ENCODE results near the gene ADGRE2. TPM values are rescaled to one million over a fixed set of nuclear protein-coding genes. Genes with fewer than 3 reads are reported as not detected.
"Not testable (repeated sequence)": the region's sequence is repeated elsewhere in the genome, so short reads cannot be mapped to it uniquely, and the experiment has no call there.

ADGRE2 gene
- polyA plus RNA-seq, 3 donors = 13.1 to 91.1 (median 47.6) TPM

- Histone ChIP-seq H3K4me1 (ENCODE audit: control insufficient read depth in 1 of 2, insufficient read depth in 2 of 2, low read length in 2 of 2) (peaks cover 6 to 12% of the 10 kb centered on the region in 2 donors), H3K4me3 (replicated peaks in 1 of 3; ENCODE audit: low read depth in 2 of 3, low read length in 3 of 3) (no peak overlapping the region), H3K9me3 (replicated peaks in 1 of 2; ENCODE audit: control insufficient read depth in 1 of 2, insufficient read depth in 1 of 2, low read length in 2 of 2) (no peaks in the 10 kb centered on the region), H3K4me2 (replicated peaks; ENCODE audit: extremely low read depth, low read length, poor library complexity, severe bottlenecking) (no peak overlapping the region), H3K27ac (ENCODE audit: low read depth in 1 of 2, low read length in 2 of 2) (no peak overlapping the region), H3K27me3 (ENCODE audit: control insufficient read depth in 2 of 2, insufficient read depth in 2 of 2, low read length in 2 of 2) (no peaks in the 10 kb centered on the region), H3K9ac (ENCODE audit: insufficient read depth, low read length, poor library complexity, severe bottlenecking) (no peak overlapping the region), H3K79me2 (ENCODE audit: insufficient read depth, low read length) (peaks cover 4% of the 10 kb centered on the region), H3K36me3 (replicated peaks in 1 of 2; ENCODE audit: control insufficient read depth in 1 of 2, insufficient read depth in 2 of 2, low read length in 2 of 2) (peaks cover 89 to 97% of the 10 kb centered on the region in 2 donors), H2AFZ (ENCODE audit: insufficient read depth, low read depth, low read length, poor library complexity, severe bottlenecking) (no peak overlapping the region), H4K20me1 (ENCODE audit: insufficient read depth, low read length) (peaks cover 100% of the 10 kb centered on the region)
- intact Hi-C loops (cut with micrococcal nuclease) = no loop called here
- no peak overlapping the region for H3K4me3 Mint-ChIP-seq
- H3K9me3 Mint-ChIP-seq = peaks cover 0 to 8% (median 5%) of the 10 kb centered on the region in 7 donors
- 100% methylated on average over 2 of the region's 2 CpGs for WGBS (ENCODE audit: insufficient coverage)
- H3K27me3 Mint-ChIP-seq (ENCODE audit: low read depth in 3 of 3) = peaks cover 2 to 3% (median 2%) of the 10 kb centered on the region in 3 donors
- H3K36me3 Mint-ChIP-seq = peaks cover 87 to 97% of the 10 kb centered on the region in 2 donors
- no peak for DNase-seq
- no peak for TF ChIP-seq CTCF (IDR thresholded peaks at IDR 0.05)
- H3K27ac Mint-ChIP-seq = no peak overlapping the region
- peaks cover 27% of the 10 kb centered on the region for H3K4me1 Mint-ChIP-seq
Measured at GRCh38 chr19:14767466-14767971, 10.8 kb downstream of the ADGRE2 start.

GRCh38 chr19:14765841-14766240 lies 12.5 kb downstream of the ADGRE2 start:
- peaks cover 21% of the 10 kb centered on the region for H3K4me1 Mint-ChIP-seq
- intact Hi-C loops (cut with micrococcal nuclease); H3K9me3 ChIP-seq (replicated peaks in 1 of 2; ENCODE audit: control insufficient read depth in 1 of 2, insufficient read depth in 1 of 2, low read length in 2 of 2); H3K4me3 Mint-ChIP-seq; H3K4me3 ChIP-seq (replicated peaks in 1 of 3; ENCODE audit: low read depth in 2 of 3, low read length in 3 of 3); H3K27ac ChIP-seq (ENCODE audit: low read depth in 1 of 2, low read length in 2 of 2); H3K79me2 ChIP-seq (ENCODE audit: insufficient read depth, low read length); H3K27me3 ChIP-seq (ENCODE audit: control insufficient read depth in 2 of 2, insufficient read depth in 2 of 2, low read length in 2 of 2); H3K9ac ChIP-seq (ENCODE audit: insufficient read depth, low read length, poor library complexity, severe bottlenecking); H3K9me3 Mint-ChIP-seq; H3K27me3 Mint-ChIP-seq (ENCODE audit: low read depth in 3 of 3); H2AFZ ChIP-seq (ENCODE audit: insufficient read depth, low read depth, low read length, poor library complexity, severe bottlenecking); H3K4me2 ChIP-seq (replicated peaks; ENCODE audit: extremely low read depth, low read length, poor library complexity, severe bottlenecking); DNase-seq: not testable (repeated sequence)
- peak overlapping the region in 3 of 7 donors; percentile 2 to 74 (median 26) for H3K27ac Mint-ChIP-seq
- Histone ChIP-seq H3K36me3 (replicated peaks in 1 of 2; ENCODE audit: control insufficient read depth in 1 of 2, insufficient read depth in 2 of 2, low read length in 2 of 2) (peaks cover 87 to 98% of the 10 kb centered on the region in 2 donors), H4K20me1 (ENCODE audit: insufficient read depth, low read length) (peaks cover 100% of the 10 kb centered on the region), H3K4me1 (ENCODE audit: control insufficient read depth in 1 of 2, insufficient read depth in 2 of 2, low read length in 2 of 2) (peaks cover 6 to 12% of the 10 kb centered on the region in 2 donors)
- peaks cover 87 to 98% of the 10 kb centered on the region in 2 donors for H3K36me3 Mint-ChIP-seq
- WGBS (ENCODE audit: insufficient coverage) = no CpG with 5 or more reads among the region's 15 CpGs

- peaks cover 6 to 12% of the 10 kb centered on the region in 2 donors for H3K4me1 ChIP-seq (ENCODE audit: control insufficient read depth in 1 of 2, insufficient read depth in 2 of 2, low read length in 2 of 2)
- Mint-ChIP-seq H3K4me1 (peaks cover 18% of the 10 kb centered on the region), H3K27ac (peak overlapping the region in 5 of 7 donors; percentile 13 to 76 (median 73)), H3K36me3 (peaks cover 89 to 98% of the 10 kb centered on the region in 2 donors)
- H3K9me3 Mint-ChIP-seq; H2AFZ ChIP-seq (ENCODE audit: insufficient read depth, low read depth, low read length, poor library complexity, severe bottlenecking); H3K27ac ChIP-seq (ENCODE audit: low read depth in 1 of 2, low read length in 2 of 2); H3K4me2 ChIP-seq (replicated peaks; ENCODE audit: extremely low read depth, low read length, poor library complexity, severe bottlenecking); H3K9me3 ChIP-seq (replicated peaks in 1 of 2; ENCODE audit: control insufficient read depth in 1 of 2, insufficient read depth in 1 of 2, low read length in 2 of 2); H3K79me2 ChIP-seq (ENCODE audit: insufficient read depth, low read length); H3K27me3 ChIP-seq (ENCODE audit: control insufficient read depth in 2 of 2, insufficient read depth in 2 of 2, low read length in 2 of 2); intact Hi-C loops (cut with micrococcal nuclease); H3K4me3 Mint-ChIP-seq; H3K27me3 Mint-ChIP-seq (ENCODE audit: low read depth in 3 of 3); H3K4me3 ChIP-seq (replicated peaks in 1 of 3; ENCODE audit: low read depth in 2 of 3, low read length in 3 of 3); H3K9ac ChIP-seq (ENCODE audit: insufficient read depth, low read length, poor library complexity, severe bottlenecking); DNase-seq: not testable (repeated sequence)
- no CpG with 5 or more reads among the region's 18 CpGs for WGBS (ENCODE audit: insufficient coverage)
- peaks cover 100% of the 10 kb centered on the region for H4K20me1 ChIP-seq (ENCODE audit: insufficient read depth, low read length)
- peaks cover 88 to 98% of the 10 kb centered on the region in 2 donors for H3K36me3 ChIP-seq (replicated peaks in 1 of 2; ENCODE audit: control insufficient read depth in 1 of 2, insufficient read depth in 2 of 2, low read length in 2 of 2)
Measured at GRCh38 chr19:14765403-14765802, 13.0 kb downstream of the ADGRE2 start.

Measured in CD14-positive monocyte (primary cell).